AG04450 (cell line): Measurements from ENCODE around the gene PHYHIPL. TPM values are rescaled to one million over a fixed set of nuclear protein-coding genes. Genes with fewer than 3 reads are reported as not detected.

Experiments
- CTCF ChIA-PET: fragments of 300-600, 350-600 bp; formaldehyde crosslinking; extraction: SDS; loops from one replicate; lab custom pipeline; 2022; ENCODE audit warnings: antibody characterized with exemption, inconsistent platforms; lab: Charles Lee
- POLR2A ChIA-PET: fragments of 350-600 bp; formaldehyde crosslinking; extraction: SDS; loops from one replicate; lab custom pipeline; 2021; ENCODE audit warnings: antibody characterized with exemption, inconsistent platforms; lab: Yijun Ruan, JAX
- DNase-seq: peaks from one replicate; pipeline ENCODE4 v3.0.0-alpha.2; 2011; ENCODE audit warnings: low read depth, low spot score
- H3K27ac ChIP-seq: one replicate; pipeline ENCODE4 v1.5.1; 2012; ENCODE audit warnings: low read depth, low read length, control low read depth
- H3K27me3 ChIP-seq: one replicate; pipeline ENCODE4 v1.6.0; 2012; ENCODE audit warnings: low read length; ENCODE audit not compliant: control insufficient read depth, insufficient read depth
- H3K4me3 ChIP-seq: 2 replicates; pipeline ENCODE4 v1.5.1; 2011; ENCODE audit warnings: mild to moderate bottlenecking, low read depth, low read length, control low read depth
- H3K9me3 ChIP-seq: 2 replicates; pipeline ENCODE4 v1.5.1; 2012; ENCODE audit warnings: low read length; ENCODE audit not compliant: control insufficient read depth, insufficient read depth
- CTCF ChIP-seq: IDR thresholded peaks from 2 replicates; pipeline ENCODE4 v1.5.1; 2011; ENCODE audit warnings: low read depth, low read length, control low read depth, inconsistent platforms
- polyA plus RNA-seq: library from polyadenylated mRNA; depleted of rRNA; stranded (reverse); fragments of >200 nt; gene quantifications from 2 replicates; pipeline ENCODE4 v1.2.3, GENCODE V29; 2011

PHYHIPL gene
- polyA plus RNA-seq, 1 experiment, result not detected

GRCh38 chr10:59175538-59176240 lies 754 bp upstream of the PHYHIPL start:
- CTCF ChIA-PET, result interaction anchor here (0.7 kb wide), 1 partner anchor 645 kb away, joined by 3 read pairs; no protein-coding TSS in a partner anchor
- peaks cover 9% of the 10 kb centered on the region; the same call in 1 of the 2 replicates for H3K9me3 ChIP-seq
- no peak overlapping the region for H3K4me3 ChIP-seq
- POLR2A ChIA-PET, result no interaction called here
- peaks cover 13% of the 10 kb centered on the region for H3K27me3 ChIP-seq
- no peak for DNase-seq
- TF ChIP-seq CTCF, result no peak
- no peak overlapping the region for H3K27ac ChIP-seq

DNA sequence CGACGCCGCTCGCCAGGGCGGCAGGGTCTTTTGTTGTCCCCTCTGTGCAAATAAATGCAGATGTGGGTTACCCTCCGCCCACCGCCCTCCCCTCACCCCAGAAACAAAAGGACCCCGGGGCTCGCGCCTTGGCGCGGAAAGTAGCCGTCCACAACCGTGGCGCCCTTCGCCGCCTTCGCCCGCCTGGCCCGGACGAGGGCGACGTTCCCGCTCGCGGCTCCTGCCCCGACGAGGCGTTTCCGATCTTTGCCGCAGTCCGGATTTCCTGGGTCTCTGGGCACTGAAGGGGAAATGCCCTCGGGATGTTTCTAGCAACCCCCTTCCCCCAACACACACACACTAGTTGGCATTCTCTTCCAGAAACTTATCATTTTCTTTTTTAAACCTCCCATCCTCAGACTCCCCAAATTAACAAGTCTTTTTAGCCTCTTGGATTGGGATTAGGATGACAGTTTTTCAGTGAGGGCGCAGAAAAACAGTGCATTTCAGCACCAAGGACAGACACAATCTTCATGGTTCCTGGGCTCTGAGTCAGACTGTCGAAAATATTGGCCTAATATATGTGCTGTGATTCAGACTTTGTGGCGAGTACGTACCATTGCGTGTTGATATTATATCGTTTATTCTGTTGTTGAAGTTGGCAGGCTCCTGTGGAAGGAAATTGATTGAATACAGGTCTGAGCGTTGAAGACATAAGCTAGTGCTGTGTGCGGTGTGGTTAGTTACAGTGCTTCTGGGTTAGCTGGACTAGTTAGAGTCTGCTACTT lies 771 bp downstream of the PHYHIPL start:
- H3K27ac ChIP-seq, result no peak overlapping the region
- H3K4me3 ChIP-seq, result no peak overlapping the region
- peak; percentile 45 for DNase-seq
- CTCF ChIA-PET, result interaction anchor here (1.4 kb wide), 1 partner anchor 225 kb away, joined by 4 read pairs; no protein-coding TSS in a partner anchor
- peaks cover 9% of the 10 kb centered on the region; the same call in 1 of the 2 replicates for H3K9me3 ChIP-seq
- TF ChIP-seq CTCF, result no peak
- H3K27me3 ChIP-seq, result peaks cover 13% of the 10 kb centered on the region
- POLR2A ChIA-PET, result no interaction called here

DNA sequence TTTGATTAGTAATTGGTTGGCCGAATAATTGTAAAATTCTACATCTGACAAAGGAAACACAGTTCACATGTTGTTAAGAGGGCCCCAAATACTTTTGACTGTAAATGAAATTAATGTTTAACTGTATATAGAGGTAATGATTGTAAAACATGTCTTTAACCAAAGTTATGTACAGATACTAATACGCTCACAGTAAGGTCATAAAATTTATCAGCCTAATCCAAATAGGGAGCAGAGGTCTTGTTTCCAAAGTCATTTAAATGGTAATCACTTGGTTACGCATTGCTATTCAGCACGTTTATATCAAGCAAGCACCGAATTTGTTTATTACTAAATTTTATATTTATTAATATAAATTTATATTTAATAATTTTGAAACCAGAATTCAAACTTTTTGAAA lies 1.4 kb downstream of the PHYHIPL start:
- ChIA-PET CTCF (interaction anchor here (0.6 to 1.4 kb wide), 2 partner anchors 226 to 922 kb away, joined by 4 to 7 read pairs; no protein-coding TSS in a partner anchor), POLR2A (no interaction called here)
- no peak for DNase-seq
- Histone ChIP-seq H3K9me3 (peaks cover 9% of the 10 kb centered on the region; the same call in 1 of the 2 replicates), H3K4me3 (no peak overlapping the region), H3K27me3 (peaks cover 13% of the 10 kb centered on the region), H3K27ac (no peak overlapping the region)
- no peak for TF ChIP-seq CTCF

DNA sequence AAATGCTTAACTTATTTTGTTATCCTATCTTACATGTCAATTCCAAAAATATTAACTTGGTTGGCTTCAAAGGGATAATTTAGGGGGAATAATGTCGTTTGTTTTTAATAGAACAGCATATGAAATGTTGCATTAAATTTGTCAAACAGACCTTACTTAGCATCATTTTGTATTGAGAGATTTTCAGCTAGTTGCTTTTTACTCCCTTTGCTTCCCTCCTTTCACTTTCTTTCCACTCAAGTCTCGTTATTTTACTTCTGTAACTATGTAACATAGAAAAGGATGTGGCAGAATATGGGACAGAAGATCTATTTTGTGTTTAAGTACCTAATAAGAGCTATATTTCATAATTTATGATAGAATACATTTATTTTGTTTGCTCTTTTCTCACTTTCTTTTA lies 2.6 kb downstream of the PHYHIPL start:
- ChIA-PET CTCF (interaction anchor here (1.4 kb wide), 1 partner anchor 227 kb away, joined by 4 read pairs; no protein-coding TSS in a partner anchor), POLR2A (no interaction called here)
- Histone ChIP-seq H3K27ac (no peak overlapping the region), H3K4me3 (no peak overlapping the region), H3K9me3 (peaks cover 9% of the 10 kb centered on the region; the same call in 1 of the 2 replicates), H3K27me3 (peaks cover 13% of the 10 kb centered on the region)
- no peak for TF ChIP-seq CTCF
- DNase-seq, result no peak
